ENCODE data around the gene NDUFAF2. TPM values are rescaled to one million over a fixed set of nuclear protein-coding genes. Genes with fewer than 3 reads are reported as not detected.

Gene NDUFAF2
- total and polyA plus RNA-seq, 10 of the 15 experiments (the other 5 are each of a cell fraction or from before 2014, with no cell fraction given), result 22.4 to 121 (median 65.3) TPM

DNA sequence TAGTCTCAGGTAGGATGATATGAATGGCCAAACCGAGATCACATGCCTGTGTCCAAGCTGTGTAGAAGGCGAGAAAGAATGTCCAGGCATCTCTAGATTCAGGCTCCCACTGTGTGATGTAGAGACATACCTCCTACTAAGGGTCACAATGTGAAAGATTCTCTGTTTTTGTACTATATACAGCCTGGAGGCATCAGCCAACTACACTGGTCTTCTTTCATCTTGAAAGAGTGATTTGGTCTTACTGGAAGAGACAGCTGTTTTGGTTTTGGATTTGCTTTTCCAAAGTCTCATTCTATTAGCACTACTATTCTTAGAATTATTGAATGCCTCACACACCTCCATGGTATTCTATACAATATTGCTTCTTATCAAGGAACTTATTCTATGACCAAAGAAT is 26.5 kb upstream of the NDUFAF2 start (continued):
- TF ChIP-seq TCF7 (IDR thresholded peaks at IDR 0.05; ENCODE audit: borderline replicate concordance), result no peak
- no peak for TF ChIP-seq POLR2AphosphoS2 (IDR thresholded peaks at IDR 0.05; ENCODE audit: low read depth, low read length)

GRCh38 chr5:60927450-60927849 is 17.6 kb upstream of the NDUFAF2 start:
- Histone ChIP-seq H3K27ac (ENCODE audit: control insufficient read depth, insufficient read depth) (no peak overlapping the region), H3K4me2 (ENCODE audit: control insufficient read depth, insufficient read depth) (no peak overlapping the region), H3K4me3 (no peak overlapping the region), H3K4me1 (ENCODE audit: control insufficient read depth, insufficient read depth, low read length) (no peaks in the 10 kb centered on the region), H4K20me1 (ENCODE audit: control insufficient read depth, insufficient read depth) (no peaks in the 10 kb centered on the region), H3K9me3 (replicated peaks; ENCODE audit: control insufficient read depth, insufficient read depth, low read length) (no peaks in the 10 kb centered on the region), H2AFZ (ENCODE audit: control insufficient read depth, low read depth, low read length) (no peak overlapping the region), H3K36me3 (ENCODE audit: control insufficient read depth in 2 of 2, insufficient read depth in 2 of 2, low read length in 1 of 2) (no peaks in the 10 kb centered on the region; a peak in 1 of 4 replicates), H3K9ac (ENCODE audit: control insufficient read depth, insufficient read depth, low read length) (no peak overlapping the region), H3K79me2 (ENCODE audit: control insufficient read depth, insufficient read depth, low read length) (no peaks in the 10 kb centered on the region), H3K27me3 (replicated peaks in 1 of 2; ENCODE audit: control insufficient read depth in 2 of 2, insufficient read depth in 2 of 2, low read length in 1 of 2) (no peaks in the 10 kb centered on the region)
- TF ChIP-seq EED (IDR thresholded peaks at IDR 0.05; ENCODE audit: low read depth) (no peak), RBBP5 (conservative IDR thresholded peaks at IDR 0.05) (no peak), REST (IDR thresholded peaks at IDR 0.05; ENCODE audit: low read depth, low read length) (no peak), HDAC2 (IDR thresholded peaks at IDR 0.05) (no peak)
- DNase-seq (ENCODE audit: low read depth, low spot score) (no peak), ATAC-seq (no peak), FAIRE-seq (no peak)
- RAD21 ChIA-PET (ENCODE audit: unreplicated experiment), result no interaction called here
- POLR2A ChIA-PET, result no interaction called here
- SMC1A ChIA-PET (ENCODE audit: uncharacterized antibody, unreplicated experiment), result no interaction called here
- in situ Hi-C loops (cut with MboI), result loop anchor here (25.0 kb wide), 1 partner anchor 240 kb away; no protein-coding TSS in a partner anchor
- CTCF ChIA-PET, result interaction anchor here (1.1 to 3.4 kb wide), 2 partner anchors 9 to 249 kb away, joined by 3 to 13 read pairs; no protein-coding TSS in a partner anchor
- BruUV-seq (replicated peaks), result no TSS peak
- intact Hi-C loops (cut with micrococcal nuclease; ENCODE audit: unreplicated experiment), result no loop called here
